ENCODE measurements around the gene CHST3. TPM values are rescaled to one million over a fixed set of nuclear protein-coding genes. Genes with fewer than 3 reads are reported as not detected.

The CHST3 gene
- polyA plus RNA-seq, 2 donors: 2.6 to 3.2 TPM

DNA sequence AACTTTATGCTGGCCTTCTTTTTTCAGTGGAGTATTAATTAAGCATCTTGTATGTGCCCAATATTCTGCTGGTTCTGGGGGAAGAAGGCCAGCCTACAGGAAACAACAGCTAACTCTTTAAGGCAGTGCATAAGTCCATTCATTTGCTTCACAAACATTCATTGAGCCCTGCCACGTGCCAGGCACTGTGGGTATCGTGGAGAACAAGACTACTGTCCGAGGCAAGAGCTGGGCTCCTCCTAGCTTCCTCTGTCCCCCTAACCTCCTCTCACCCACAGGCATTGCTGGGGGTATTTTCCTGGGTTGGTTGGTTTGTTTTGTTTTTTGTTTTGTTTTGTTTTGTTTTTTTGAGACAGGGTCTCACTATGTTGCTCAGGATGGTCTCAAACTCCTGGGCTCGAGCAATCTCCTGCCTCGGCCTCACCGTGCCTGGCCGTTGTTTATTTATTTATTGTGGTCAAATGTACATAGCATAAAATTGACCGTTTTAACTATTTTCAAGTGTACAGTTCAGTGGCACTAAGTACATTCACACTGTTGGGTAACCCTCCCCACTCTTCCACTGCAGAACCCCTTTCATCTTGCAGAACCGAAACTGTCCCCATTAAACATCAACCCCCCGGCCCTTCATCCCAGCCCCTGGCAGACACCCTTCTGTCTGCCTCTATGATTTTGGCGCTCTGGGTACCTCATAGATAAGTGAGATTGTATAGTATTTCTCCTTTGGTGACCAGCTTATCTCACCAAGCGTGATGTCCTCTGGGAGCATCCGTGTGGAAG, 32.6 kb downstream of the CHST3 start:
- H3K27me3 ChIP-seq (ENCODE audit: control insufficient read depth in 1 of 2, insufficient read depth in 2 of 2, low read length in 2 of 2): no peaks in the 10 kb centered on the region
- H3K27ac ChIP-seq (ENCODE audit: low read depth in 2 of 2, low read length in 1 of 2): no peak overlapping the region
- H3K9me3 ChIP-seq (ENCODE audit: control insufficient read depth in 2 of 2, insufficient read depth in 1 of 2, low read depth in 1 of 2, low read length in 1 of 2): no peaks in the 10 kb centered on the region
- H3K4me1 ChIP-seq (ENCODE audit: control insufficient read depth in 2 of 2, insufficient read depth in 2 of 2, low read length in 1 of 2): peaks cover 12 to 30% of the 10 kb centered on the region in 2 donors
- no peaks in the 10 kb centered on the region for H3K36me3 ChIP-seq (ENCODE audit: control insufficient read depth in 2 of 2, insufficient read depth in 2 of 2, low read length in 1 of 2)
- 83 to 85% methylated on average over 13 of the region's 13 CpGs for WGBS, 2 donors
- H3K4me3 ChIP-seq (ENCODE audit: low read depth in 1 of 2, low read length in 2 of 2): no peak overlapping the region

DNA sequence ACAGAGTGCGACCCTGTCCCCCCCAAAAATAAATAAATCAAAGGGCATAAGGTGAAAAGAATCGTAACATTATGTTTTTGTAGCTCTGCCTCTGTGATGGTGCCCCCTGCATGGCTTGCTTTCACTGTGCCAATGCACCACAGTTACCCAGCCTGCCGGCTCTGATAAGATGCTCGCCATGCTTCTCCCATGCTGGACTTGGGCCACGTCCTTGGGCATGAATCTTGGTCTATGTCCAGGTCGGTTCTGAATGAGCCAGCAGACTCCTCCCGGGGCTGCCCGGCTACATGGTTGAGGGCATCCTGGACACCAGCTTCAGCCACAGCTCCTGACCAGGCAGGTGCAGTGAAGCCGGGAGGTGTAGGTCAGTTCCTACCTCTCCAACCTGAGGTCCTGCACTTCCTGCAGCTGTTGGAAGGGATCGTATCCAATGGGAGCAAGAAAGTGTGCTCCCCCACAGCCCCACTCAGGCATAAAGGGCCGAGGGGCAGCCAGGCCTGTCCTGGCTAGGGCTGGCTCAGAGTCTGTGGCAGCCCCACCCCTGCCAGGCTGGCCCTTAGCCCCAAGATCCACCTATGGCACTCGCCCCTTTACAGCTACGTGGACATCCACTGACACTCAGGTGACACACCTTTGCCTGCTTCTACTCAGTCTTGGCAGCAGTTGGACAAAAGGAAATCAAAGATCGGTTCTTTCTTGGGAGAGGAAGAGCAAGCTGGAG, 34.1 kb downstream of the CHST3 start:
- Histone ChIP-seq H3K27me3 (ENCODE audit: control insufficient read depth in 1 of 2, insufficient read depth in 2 of 2, low read length in 2 of 2) (no peaks in the 10 kb centered on the region), H3K36me3 (ENCODE audit: control insufficient read depth in 2 of 2, insufficient read depth in 2 of 2, low read length in 1 of 2) (no peaks in the 10 kb centered on the region), H3K4me1 (ENCODE audit: control insufficient read depth in 2 of 2, insufficient read depth in 2 of 2, low read length in 1 of 2) (peaks cover 12 to 30% of the 10 kb centered on the region in 2 donors), H3K9me3 (ENCODE audit: control insufficient read depth in 2 of 2, insufficient read depth in 1 of 2, low read depth in 1 of 2, low read length in 1 of 2) (no peaks in the 10 kb centered on the region), H3K4me3 (ENCODE audit: low read depth in 1 of 2, low read length in 2 of 2) (no peak overlapping the region), H3K27ac (ENCODE audit: low read depth in 2 of 2, low read length in 1 of 2) (peak overlapping the region; percentile 78 to 81)
- 44 to 51% methylated on average over 14 of the region's 14 CpGs for WGBS, 2 donors

DNA sequence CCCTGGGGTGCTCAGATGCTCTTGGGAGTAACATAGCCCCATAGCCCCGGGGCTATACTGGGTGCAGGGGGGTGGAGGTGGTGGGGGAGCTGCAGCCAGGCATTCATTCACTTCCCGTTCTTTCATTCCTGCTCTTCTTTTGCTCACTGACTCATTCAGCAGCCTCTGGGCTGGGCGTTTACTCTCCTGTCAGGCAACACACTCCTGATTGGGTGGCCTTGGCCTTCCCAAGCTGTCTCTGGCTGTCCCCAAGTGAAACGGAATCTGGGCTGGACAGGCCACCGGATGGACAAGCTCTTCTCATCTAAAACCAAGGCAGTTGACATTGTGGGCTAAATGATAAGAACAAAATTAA, 34.6 kb downstream of the CHST3 start:
- H3K27me3 ChIP-seq (ENCODE audit: control insufficient read depth in 1 of 2, insufficient read depth in 2 of 2, low read length in 2 of 2): no peaks in the 10 kb centered on the region
- H3K9me3 ChIP-seq (ENCODE audit: control insufficient read depth in 2 of 2, insufficient read depth in 1 of 2, low read depth in 1 of 2, low read length in 1 of 2): no peaks in the 10 kb centered on the region
- 19 to 33% methylated on average over 5 of the region's 5 CpGs for WGBS, 2 donors
- peak overlapping the region; percentile 78 to 81 for H3K27ac ChIP-seq (ENCODE audit: low read depth in 2 of 2, low read length in 1 of 2)
- H3K4me1 ChIP-seq (ENCODE audit: control insufficient read depth in 2 of 2, insufficient read depth in 2 of 2, low read length in 1 of 2): peaks cover 12 to 30% of the 10 kb centered on the region in 2 donors
- H3K4me3 ChIP-seq (ENCODE audit: low read depth in 1 of 2, low read length in 2 of 2): no peak overlapping the region
- H3K36me3 ChIP-seq (ENCODE audit: control insufficient read depth in 2 of 2, insufficient read depth in 2 of 2, low read length in 1 of 2): no peaks in the 10 kb centered on the region

DNA sequence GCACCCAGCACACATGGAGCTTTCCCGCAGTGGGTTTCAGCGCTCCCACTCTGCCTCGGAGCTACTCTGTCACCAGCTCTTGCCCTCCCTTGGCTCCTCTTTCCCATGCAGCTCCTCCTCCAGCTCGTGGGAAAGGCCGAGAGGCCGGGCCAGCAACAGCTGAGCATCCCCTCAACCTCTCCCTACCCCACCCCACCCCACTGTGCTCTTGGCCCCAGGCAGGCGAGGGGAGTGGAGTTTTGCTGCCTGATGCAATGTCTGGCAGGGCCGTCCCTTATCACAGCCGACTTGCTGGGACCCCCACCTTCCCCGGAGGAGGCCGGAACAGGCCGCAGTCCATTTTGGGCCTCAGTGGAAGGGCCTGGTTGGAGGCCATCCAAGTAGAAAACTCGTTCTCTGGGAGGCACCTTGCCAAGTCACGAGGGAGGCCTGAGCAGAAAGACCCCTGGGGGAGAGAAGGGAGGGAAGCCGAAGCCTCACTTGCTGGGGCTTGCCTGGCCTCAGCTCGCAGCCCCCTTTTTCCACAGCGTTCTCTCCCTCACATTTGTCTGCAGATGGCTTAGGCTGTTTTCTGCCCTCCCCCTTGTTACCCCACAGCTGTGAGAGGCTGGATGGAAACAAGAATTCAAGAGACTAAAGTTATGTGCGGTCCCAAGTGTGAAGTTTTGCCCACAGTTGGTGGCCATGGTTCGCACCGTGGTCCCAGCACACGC, 35.3 kb downstream of the CHST3 start:
- 32 to 42% methylated on average over 21 of the region's 21 CpGs for WGBS, 2 donors
- Histone ChIP-seq H3K4me1 (ENCODE audit: control insufficient read depth in 2 of 2, insufficient read depth in 2 of 2, low read length in 1 of 2) (peaks cover 12 to 30% of the 10 kb centered on the region in 2 donors), H3K9me3 (ENCODE audit: control insufficient read depth in 2 of 2, insufficient read depth in 1 of 2, low read depth in 1 of 2, low read length in 1 of 2) (no peaks in the 10 kb centered on the region), H3K36me3 (ENCODE audit: control insufficient read depth in 2 of 2, insufficient read depth in 2 of 2, low read length in 1 of 2) (no peaks in the 10 kb centered on the region), H3K27ac (ENCODE audit: low read depth in 2 of 2, low read length in 1 of 2) (peak overlapping the region; percentile 78 to 81), H3K4me3 (ENCODE audit: low read depth in 1 of 2, low read length in 2 of 2) (no peak overlapping the region), H3K27me3 (ENCODE audit: control insufficient read depth in 1 of 2, insufficient read depth in 2 of 2, low read length in 2 of 2) (no peaks in the 10 kb centered on the region)

GRCh38 chr10:72000073-72001032, 36.2 kb downstream of the CHST3 start:
- Histone ChIP-seq H3K27me3 (ENCODE audit: control insufficient read depth in 1 of 2, insufficient read depth in 2 of 2, low read length in 2 of 2) (no peaks in the 10 kb centered on the region), H3K4me3 (ENCODE audit: low read depth in 1 of 2, low read length in 2 of 2) (no peak overlapping the region), H3K9me3 (ENCODE audit: control insufficient read depth in 2 of 2, insufficient read depth in 1 of 2, low read depth in 1 of 2, low read length in 1 of 2) (no peaks in the 10 kb centered on the region), H3K4me1 (ENCODE audit: control insufficient read depth in 2 of 2, insufficient read depth in 2 of 2, low read length in 1 of 2) (peaks cover 12 to 30% of the 10 kb centered on the region in 2 donors), H3K27ac (ENCODE audit: low read depth in 2 of 2, low read length in 1 of 2) (peak overlapping the region; percentile 78 to 81), H3K36me3 (ENCODE audit: control insufficient read depth in 2 of 2, insufficient read depth in 2 of 2, low read length in 1 of 2) (no peaks in the 10 kb centered on the region)
- 57 to 70% methylated on average over 14 of the region's 14 CpGs for WGBS, 2 donors

DNA sequence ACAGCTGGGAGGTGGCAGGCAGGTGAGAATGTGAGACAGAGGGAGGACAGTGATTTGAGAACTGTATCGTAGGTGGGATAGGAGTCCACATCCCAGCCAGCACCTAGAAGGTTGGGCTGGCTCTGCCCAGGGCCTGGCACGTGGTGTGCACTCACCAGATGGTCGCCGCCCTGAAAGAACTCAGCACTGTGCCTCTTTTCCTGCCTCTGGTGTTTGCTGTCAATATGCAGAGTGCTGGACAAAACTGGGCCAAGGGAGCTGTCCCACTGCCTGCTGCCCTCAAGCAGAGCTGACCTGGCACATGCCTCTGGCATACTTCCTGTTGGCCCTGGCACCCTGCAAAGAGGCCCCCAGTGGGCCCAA, 36.8 kb downstream of the CHST3 start:
- peak overlapping the region in 1 of 2 donors; percentile 47 for H3K27ac ChIP-seq (ENCODE audit: low read depth in 2 of 2, low read length in 1 of 2)
- no peaks in the 10 kb centered on the region for H3K9me3 ChIP-seq (ENCODE audit: control insufficient read depth in 2 of 2, insufficient read depth in 1 of 2, low read depth in 1 of 2, low read length in 1 of 2)
- H3K4me3 ChIP-seq (ENCODE audit: low read depth in 1 of 2, low read length in 2 of 2): no peak overlapping the region
- H3K27me3 ChIP-seq (ENCODE audit: control insufficient read depth in 1 of 2, insufficient read depth in 2 of 2, low read length in 2 of 2): no peaks in the 10 kb centered on the region
- H3K4me1 ChIP-seq (ENCODE audit: control insufficient read depth in 2 of 2, insufficient read depth in 2 of 2, low read length in 1 of 2): peaks cover 12 to 30% of the 10 kb centered on the region in 2 donors
- H3K36me3 ChIP-seq (ENCODE audit: control insufficient read depth in 2 of 2, insufficient read depth in 2 of 2, low read length in 1 of 2): no peaks in the 10 kb centered on the region
- 44 to 46% methylated on average over 4 of the region's 4 CpGs for WGBS, 2 donors

DNA sequence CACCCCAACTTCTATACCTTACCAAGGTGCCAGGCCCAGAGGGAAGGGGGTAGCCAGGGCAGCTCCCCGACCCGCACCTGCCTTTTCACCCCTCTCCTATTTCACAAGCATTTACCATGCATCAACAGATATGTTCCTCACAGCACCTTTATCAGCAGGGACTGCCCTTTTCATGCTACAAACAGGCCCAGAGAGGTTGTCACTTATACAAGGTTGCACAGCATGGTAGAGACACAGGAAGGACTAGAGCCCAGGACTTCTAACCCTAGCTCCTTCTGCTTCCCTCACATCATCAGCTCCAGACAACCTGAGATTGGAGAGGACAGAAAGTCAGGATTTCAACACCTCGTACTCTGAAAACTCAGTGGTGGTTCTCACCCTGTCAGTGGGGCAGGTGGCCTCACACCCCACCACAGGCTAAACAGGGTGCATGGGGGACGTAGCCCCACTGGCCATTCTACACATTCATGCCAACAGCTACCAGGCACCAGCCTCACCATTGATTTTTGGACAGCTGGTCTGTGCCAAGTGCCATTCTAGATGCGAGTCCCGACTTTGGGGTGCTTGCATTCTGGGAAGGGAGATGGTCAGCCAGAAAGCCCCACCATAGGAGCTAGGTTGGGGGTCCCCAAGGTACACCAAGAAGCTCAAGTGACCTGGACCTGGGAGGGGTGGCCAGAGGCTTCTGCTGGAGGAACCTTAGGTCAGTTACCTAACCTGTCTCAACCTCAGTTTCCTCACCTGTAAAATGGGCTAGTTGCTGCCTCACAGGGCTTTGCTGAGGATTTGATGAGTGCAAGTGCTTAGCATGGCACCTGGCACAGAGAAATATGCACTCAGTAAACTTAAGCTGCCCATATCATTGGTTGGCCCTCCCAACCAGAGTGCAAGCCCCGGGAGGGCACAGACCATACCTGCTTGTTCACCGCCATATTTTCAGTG, 38.4 kb downstream of the CHST3 start:
- Histone ChIP-seq H3K36me3 (ENCODE audit: control insufficient read depth in 2 of 2, insufficient read depth in 2 of 2, low read length in 1 of 2) (peaks cover 0 to 5% of the 10 kb centered on the region in 2 donors), H3K9me3 (ENCODE audit: control insufficient read depth in 2 of 2, insufficient read depth in 1 of 2, low read depth in 1 of 2, low read length in 1 of 2) (no peaks in the 10 kb centered on the region), H3K27ac (ENCODE audit: low read depth in 2 of 2, low read length in 1 of 2) (no peak overlapping the region), H3K4me1 (ENCODE audit: control insufficient read depth in 2 of 2, insufficient read depth in 2 of 2, low read length in 1 of 2) (peaks cover 12 to 30% of the 10 kb centered on the region in 2 donors), H3K4me3 (ENCODE audit: low read depth in 1 of 2, low read length in 2 of 2) (no peak overlapping the region), H3K27me3 (ENCODE audit: control insufficient read depth in 1 of 2, insufficient read depth in 2 of 2, low read length in 2 of 2) (no peaks in the 10 kb centered on the region)
- WGBS, 2 donors: 68 to 80% methylated on average over 8 of the region's 8 CpGs

- Histone ChIP-seq H3K27me3 (ENCODE audit: control insufficient read depth in 1 of 2, insufficient read depth in 2 of 2, low read length in 2 of 2) (no peaks in the 10 kb centered on the region), H3K9me3 (ENCODE audit: control insufficient read depth in 2 of 2, insufficient read depth in 1 of 2, low read depth in 1 of 2, low read length in 1 of 2) (no peaks in the 10 kb centered on the region), H3K4me3 (ENCODE audit: low read depth in 1 of 2, low read length in 2 of 2) (no peak overlapping the region), H3K36me3 (ENCODE audit: control insufficient read depth in 2 of 2, insufficient read depth in 2 of 2, low read length in 1 of 2) (peaks cover 0 to 12% of the 10 kb centered on the region in 2 donors), H3K27ac (ENCODE audit: low read depth in 2 of 2, low read length in 1 of 2) (no peak overlapping the region), H3K4me1 (ENCODE audit: control insufficient read depth in 2 of 2, insufficient read depth in 2 of 2, low read length in 1 of 2) (peaks cover 3 to 27% of the 10 kb centered on the region in 2 donors)
- 82 to 88% methylated on average over 3 of the region's 3 CpGs for WGBS, 2 donors
Measured at GRCh38 chr10:72006026-72006425, 41.8 kb downstream of the CHST3 start.

Measured in esophagus (tissue), 2 donors.